MM.1S (cell line): ENCODE results near the gene KRTAP5-3.

ENCODE experiments used
- DNase-seq: peaks from one replicate; pipeline ENCODE4 v3.0.0-alpha.2; 2015
- H2AFZ ChIP-seq: fragments of 300-600 bp; sonication (generic); 2 replicates; pipeline ENCODE4 v1.6.0; 2016; ENCODE audit warnings: antibody characterized with exemption, low read length
- H3F3A ChIP-seq: fragments of 300-600 bp; sonication (generic); 2 replicates; pipeline ENCODE4 v1.6.1; 2016; ENCODE audit warnings: mild to moderate bottlenecking, antibody characterized with exemption, low read length, moderate library complexity, mixed read lengths; ENCODE audit not compliant: insufficient read depth
- H3K27ac ChIP-seq: fragments of 300-600 bp; sonication (generic); 2 replicates; pipeline ENCODE4 v1.5.1; 2016; ENCODE audit warnings: mild to moderate bottlenecking, low read length
- H3K27me3 ChIP-seq: fragments of 300-600 bp; sonication (generic); replicated peaks from 2 replicates; pipeline ENCODE4 v1.6.0; 2016; ENCODE audit warnings: low read length; ENCODE audit not compliant: insufficient read depth
- H3K36me3 ChIP-seq: fragments of 300-600 bp; sonication (generic); replicated peaks from 2 replicates; pipeline ENCODE4 v1.6.1; 2016; ENCODE audit warnings: mild to moderate bottlenecking, low read length, mixed read lengths; ENCODE audit not compliant: insufficient read depth
- H3K4me1 ChIP-seq: fragments of 300-600 bp; sonication (generic); 2 replicates; pipeline ENCODE4 v1.6.1; 2016; ENCODE audit warnings: low read length, mixed read lengths
- H3K4me2 ChIP-seq: fragments of 300-600 bp; sonication (generic); 2 replicates; pipeline ENCODE4 v1.6.0; 2016; ENCODE audit warnings: low read depth, low read length
- H3K4me3 ChIP-seq: fragments of 300-600 bp; sonication (generic); 2 replicates; pipeline ENCODE4 v1.5.1; 2016; ENCODE audit warnings: low read length, mixed read lengths
- H3K79me2 ChIP-seq: fragments of 300-600 bp; sonication (generic); 2 replicates; pipeline ENCODE4 v1.6.1; 2016; ENCODE audit warnings: mixed run types, low read length, mixed read lengths
- H3K9ac ChIP-seq: fragments of 300-600 bp; sonication (generic); 2 replicates; pipeline ENCODE4 v1.6.1; 2016; ENCODE audit warnings: low read length, mixed read lengths
- H3K9me2 ChIP-seq: fragments of 300-600 bp; sonication (generic); replicated peaks from 2 replicates; pipeline ENCODE4 v1.6.1; 2016; ENCODE audit warnings: mild to moderate bottlenecking, low read length, mixed read lengths; ENCODE audit not compliant: insufficient read depth
- H3K9me3 ChIP-seq: fragments of 300-600 bp; sonication (generic); replicated peaks from 2 replicates; pipeline ENCODE4 v1.6.1; 2016; ENCODE audit warnings: mild to moderate bottlenecking, low read length, mixed read lengths; ENCODE audit not compliant: insufficient read depth
- H4K20me1 ChIP-seq: fragments of 300-600 bp; sonication (generic); 2 replicates; pipeline ENCODE4 v1.6.1; 2016; ENCODE audit warnings: mild to moderate bottlenecking, low read length, moderate library complexity, mixed read lengths; ENCODE audit not compliant: insufficient read depth
- EZH2 ChIP-seq: fragments of 300-600 bp; sonication (generic); optimal IDR thresholded peaks from 2 replicates; pipeline ENCODE3; 2017; ENCODE audit warnings: low read depth, mild to moderate bottlenecking, antibody characterized with exemption, low read length, mixed read lengths
- EZH2phosphoT487 ChIP-seq: fragments of 300-600 bp; sonication (generic); IDR thresholded peaks from 2 replicates; pipeline ENCODE4 v1.6.1; 2018; ENCODE audit warnings: antibody characterized with exemption, low read length
- TF ChIP-seq, protein P1 (sequence below): fragments of 300-600 bp; sonication (generic); IDR thresholded peaks from 2 replicates; pipeline ENCODE4 v1.5.1; 2016; ENCODE audit warnings: antibody characterized with exemption, low read length, mixed read lengths

KRTAP5-3 gene

DNA sequence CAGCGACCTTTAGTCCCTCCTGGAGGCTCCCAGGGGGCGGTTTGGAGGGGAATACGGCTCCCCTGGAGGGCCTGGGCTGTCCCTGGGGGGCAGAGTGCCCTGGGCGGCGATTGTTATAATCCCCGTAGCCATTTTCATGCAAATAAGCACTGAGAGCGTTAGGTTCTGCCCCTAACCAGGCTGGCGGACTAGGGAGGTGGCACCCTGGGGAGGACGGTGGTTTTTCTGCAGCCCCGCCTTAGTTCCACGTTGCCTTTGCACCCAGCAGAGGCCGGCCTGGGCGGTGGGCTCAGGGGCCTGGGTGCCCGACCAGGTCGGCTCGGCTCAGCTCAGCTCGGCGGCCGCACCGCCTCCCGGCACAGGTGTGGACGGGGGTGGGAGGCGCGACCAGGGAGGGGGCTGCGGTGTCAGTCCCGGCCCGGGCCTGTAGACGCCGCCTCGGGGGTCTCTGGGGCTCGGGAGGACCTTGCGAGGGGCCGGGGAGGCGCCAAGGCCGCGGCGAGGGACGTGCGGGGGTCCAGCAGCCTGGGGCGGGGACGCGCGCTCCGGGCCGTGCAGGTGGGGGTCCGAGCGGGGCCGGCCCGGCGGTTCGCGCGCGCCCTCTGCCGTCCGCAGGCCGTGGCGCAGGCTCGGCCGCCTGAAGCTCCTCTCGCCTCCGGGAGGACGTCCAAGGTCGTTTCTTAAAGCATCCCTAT, 33.9 kb downstream of the KRTAP5-3 start:
- Histone ChIP-seq H4K20me1 (no peaks in the 10 kb centered on the region), H3K9me3 (no peaks in the 10 kb centered on the region), H3K27ac (no peak overlapping the region), H3K4me2 (peak overlapping the region; percentile 96), H3K9me2 (no peaks in the 10 kb centered on the region), H2AFZ (peak overlapping the region; percentile 66), H3K27me3 (peaks cover 88% of the 10 kb centered on the region), H3K4me1 (no peaks in the 10 kb centered on the region), H3K36me3 (no peaks in the 10 kb centered on the region), H3K9ac (no peak overlapping the region), H3K4me3 (peak overlapping the region; percentile 47; the same call in 1 of the 2 replicates), H3F3A (0 out of 2 replicates have a peak, but pooled peaks cover 3% of the 10 kb centered on the region), H3K79me2 (no peaks in the 10 kb centered on the region)
- peak; percentile 58 for DNase-seq
- TF ChIP-seq, protein P1, sequence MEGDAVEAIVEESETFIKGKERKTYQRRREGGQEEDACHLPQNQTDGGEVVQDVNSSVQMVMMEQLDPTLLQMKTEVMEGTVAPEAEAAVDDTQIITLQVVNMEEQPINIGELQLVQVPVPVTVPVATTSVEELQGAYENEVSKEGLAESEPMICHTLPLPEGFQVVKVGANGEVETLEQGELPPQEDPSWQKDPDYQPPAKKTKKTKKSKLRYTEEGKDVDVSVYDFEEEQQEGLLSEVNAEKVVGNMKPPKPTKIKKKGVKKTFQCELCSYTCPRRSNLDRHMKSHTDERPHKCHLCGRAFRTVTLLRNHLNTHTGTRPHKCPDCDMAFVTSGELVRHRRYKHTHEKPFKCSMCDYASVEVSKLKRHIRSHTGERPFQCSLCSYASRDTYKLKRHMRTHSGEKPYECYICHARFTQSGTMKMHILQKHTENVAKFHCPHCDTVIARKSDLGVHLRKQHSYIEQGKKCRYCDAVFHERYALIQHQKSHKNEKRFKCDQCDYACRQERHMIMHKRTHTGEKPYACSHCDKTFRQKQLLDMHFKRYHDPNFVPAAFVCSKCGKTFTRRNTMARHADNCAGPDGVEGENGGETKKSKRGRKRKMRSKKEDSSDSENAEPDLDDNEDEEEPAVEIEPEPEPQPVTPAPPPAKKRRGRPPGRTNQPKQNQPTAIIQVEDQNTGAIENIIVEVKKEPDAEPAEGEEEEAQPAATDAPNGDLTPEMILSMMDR: peak; percentile 54
- no peak for TF ChIP-seq EZH2phosphoT487

DNA sequence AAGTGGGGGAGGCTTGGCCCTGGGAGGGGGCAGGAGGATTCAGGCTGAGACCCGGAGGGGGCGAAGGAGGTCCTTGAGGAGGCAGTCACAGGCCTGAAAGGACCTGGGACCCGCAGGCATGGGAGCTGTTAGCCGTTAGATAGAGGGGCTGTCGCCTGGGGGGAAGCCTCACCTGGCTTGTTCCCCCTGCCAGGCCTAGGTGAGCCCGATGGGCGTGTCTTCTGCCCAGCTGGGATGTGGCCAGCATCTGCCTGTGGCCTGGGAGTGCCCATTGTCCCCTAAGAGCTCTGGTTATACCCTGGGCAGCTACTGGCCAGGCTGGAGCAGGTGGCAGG, 34.4 kb downstream of the KRTAP5-3 start:
- no peaks in the 10 kb centered on the region for H4K20me1 ChIP-seq
- H3K4me1 ChIP-seq: no peaks in the 10 kb centered on the region
- no peak overlapping the region for H3K4me3 ChIP-seq
- no peak overlapping the region for H3K9ac ChIP-seq
- H3F3A ChIP-seq: 0 out of 2 replicates have a peak, but pooled peaks cover 3% of the 10 kb centered on the region
- H3K9me2 ChIP-seq: no peaks in the 10 kb centered on the region
- no peak for DNase-seq
- peaks cover 86% of the 10 kb centered on the region for H3K27me3 ChIP-seq
- H3K79me2 ChIP-seq: no peaks in the 10 kb centered on the region
- H3K4me2 ChIP-seq: peak overlapping the region; percentile 96
- no peak overlapping the region for H3K27ac ChIP-seq
- TF ChIP-seq EZH2phosphoT487 (no peak), EZH2 (no peak)
- TF ChIP-seq, protein P1: no peak
- no peaks in the 10 kb centered on the region for H3K9me3 ChIP-seq
- no peaks in the 10 kb centered on the region for H3K36me3 ChIP-seq
- H2AFZ ChIP-seq: no peak overlapping the region

DNA sequence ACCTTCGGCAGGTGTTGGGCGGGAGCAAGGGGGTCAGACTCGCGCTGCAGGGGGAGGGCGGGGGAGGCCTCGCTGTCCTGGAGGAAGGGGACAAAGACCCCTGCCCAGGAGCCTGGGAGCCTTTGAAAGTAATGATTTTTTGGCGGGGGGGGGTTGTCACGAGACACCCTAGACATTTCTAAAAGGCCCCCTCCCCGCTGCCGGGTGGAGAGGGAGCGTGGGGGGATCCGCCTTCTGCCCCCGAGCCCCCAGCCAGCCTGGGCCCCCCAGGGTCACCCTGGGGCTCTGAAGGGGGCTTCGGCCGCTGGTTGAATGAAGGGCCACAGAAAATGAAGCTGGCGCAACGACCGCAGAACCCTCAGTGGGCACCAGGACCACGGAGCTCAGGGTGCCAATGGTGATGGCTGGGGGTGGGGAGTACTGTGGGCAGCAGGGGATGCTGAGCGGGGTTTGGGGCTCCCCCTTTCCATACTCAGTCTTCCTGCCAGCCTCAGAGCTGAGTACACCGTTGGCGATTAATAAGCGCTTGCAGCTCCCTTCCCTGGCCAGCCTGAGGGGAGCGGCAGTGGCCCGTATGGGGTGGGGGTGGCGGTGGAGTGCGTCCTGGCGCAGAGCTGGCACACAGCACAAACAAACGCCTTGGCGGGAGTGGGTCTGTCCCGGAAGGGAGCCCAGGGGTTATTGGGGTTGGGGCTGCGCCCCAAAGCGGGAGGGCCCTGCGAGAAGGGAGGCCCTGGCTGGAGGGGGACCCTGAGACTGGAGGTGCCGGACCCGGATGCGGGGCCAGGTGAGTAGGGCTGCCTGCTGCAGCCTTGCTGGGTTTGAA, 35.0 kb downstream of the KRTAP5-3 start:
- H3K4me2 ChIP-seq: peak overlapping the region; percentile 96; the same call in 1 of the 2 replicates
- no peaks in the 10 kb centered on the region for H3K9me3 ChIP-seq
- 0 out of 2 replicates have a peak, but pooled peaks cover 3% of the 10 kb centered on the region for H3F3A ChIP-seq
- H3K4me1 ChIP-seq: no peaks in the 10 kb centered on the region
- H3K9ac ChIP-seq: no peak overlapping the region; the same call in 1 of the 2 replicates
- H3K27ac ChIP-seq: no peak overlapping the region
- TF ChIP-seq EZH2 (no peak), EZH2phosphoT487 (no peak)
- TF ChIP-seq, protein P1: no peak
- no peaks in the 10 kb centered on the region for H3K36me3 ChIP-seq
- DNase-seq: no peak
- H3K79me2 ChIP-seq: no peaks in the 10 kb centered on the region
- no peak overlapping the region for H2AFZ ChIP-seq
- H4K20me1 ChIP-seq: no peaks in the 10 kb centered on the region
- no peaks in the 10 kb centered on the region for H3K9me2 ChIP-seq
- peaks cover 85% of the 10 kb centered on the region for H3K27me3 ChIP-seq
- H3K4me3 ChIP-seq: peak overlapping the region; percentile 35; the same call in 1 of the 2 replicates
